OCI-LY7 (cell line): Measurements from ENCODE around the gene BRIP1.

ENCODE experiments used
- EZH2phosphoT487 ChIP-seq: fragments of 200-600 bp; sonication (generic); IDR thresholded peaks from 2 replicates; pipeline ENCODE4 v1.6.1; 2018; ENCODE audit warnings: low read depth, borderline replicate concordance, mild to moderate bottlenecking, mixed run types, antibody characterized with exemption, low read length, moderate library complexity, mixed read lengths
- TF ChIP-seq, protein P1 (sequence below): fragments of 200-600 bp; sonication (generic); conservative IDR thresholded peaks from 2 replicates; pipeline ENCODE4 v1.5.1; 2014; ENCODE audit warnings: mild to moderate bottlenecking, antibody characterized with exemption, low read length, moderate library complexity, mixed read lengths

DNA sequence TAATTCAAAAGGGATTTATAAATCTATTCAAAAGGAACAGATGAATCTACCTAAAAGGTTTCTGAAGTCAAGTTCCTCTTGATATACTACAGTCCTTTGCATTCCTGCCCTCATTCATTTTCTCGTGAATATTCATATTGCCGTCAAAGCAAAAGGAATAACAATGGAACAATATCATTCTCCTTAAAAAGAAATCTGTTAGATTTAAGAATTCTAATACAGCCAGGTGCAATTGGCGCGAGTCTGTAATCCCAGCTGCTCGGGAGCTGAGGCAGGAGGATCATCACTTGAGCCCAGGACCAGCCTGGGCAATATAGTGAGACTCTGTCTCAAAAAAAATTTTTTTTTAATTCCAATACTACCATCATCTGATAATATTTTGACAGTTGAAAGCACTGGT is 130.3 kb downstream of the BRIP1 start:
- TF ChIP-seq, protein P1, sequence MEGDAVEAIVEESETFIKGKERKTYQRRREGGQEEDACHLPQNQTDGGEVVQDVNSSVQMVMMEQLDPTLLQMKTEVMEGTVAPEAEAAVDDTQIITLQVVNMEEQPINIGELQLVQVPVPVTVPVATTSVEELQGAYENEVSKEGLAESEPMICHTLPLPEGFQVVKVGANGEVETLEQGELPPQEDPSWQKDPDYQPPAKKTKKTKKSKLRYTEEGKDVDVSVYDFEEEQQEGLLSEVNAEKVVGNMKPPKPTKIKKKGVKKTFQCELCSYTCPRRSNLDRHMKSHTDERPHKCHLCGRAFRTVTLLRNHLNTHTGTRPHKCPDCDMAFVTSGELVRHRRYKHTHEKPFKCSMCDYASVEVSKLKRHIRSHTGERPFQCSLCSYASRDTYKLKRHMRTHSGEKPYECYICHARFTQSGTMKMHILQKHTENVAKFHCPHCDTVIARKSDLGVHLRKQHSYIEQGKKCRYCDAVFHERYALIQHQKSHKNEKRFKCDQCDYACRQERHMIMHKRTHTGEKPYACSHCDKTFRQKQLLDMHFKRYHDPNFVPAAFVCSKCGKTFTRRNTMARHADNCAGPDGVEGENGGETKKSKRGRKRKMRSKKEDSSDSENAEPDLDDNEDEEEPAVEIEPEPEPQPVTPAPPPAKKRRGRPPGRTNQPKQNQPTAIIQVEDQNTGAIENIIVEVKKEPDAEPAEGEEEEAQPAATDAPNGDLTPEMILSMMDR, result no peak
- TF ChIP-seq EZH2phosphoT487, result no peak
